Osteoblast (primary cell): ENCODE data around the gene OR6K6. TPM values are rescaled to one million over a fixed set of nuclear protein-coding genes. Genes with fewer than 3 reads are reported as not detected.

Experiments used
- DNase-seq: peaks from one replicate; pipeline ENCODE4 v3.0.0; 2011; ENCODE audit warnings: low spot score, mixed read lengths; ENCODE audit not compliant: insufficient read length; ENCODE audit errors: missing footprints
- H2AFZ ChIP-seq: 2 replicates; pipeline ENCODE4 v1.6.0; 2011; ENCODE audit warnings: mild to moderate bottlenecking, low read length
- H3K27ac ChIP-seq: 2 replicates; pipeline ENCODE4 v1.5.1; 2011; ENCODE audit warnings: mild to moderate bottlenecking, low read depth, low read length, moderate library complexity
- H3K27me3 ChIP-seq: 2 replicates; pipeline ENCODE4 v1.6.0; 2012; ENCODE audit warnings: mild to moderate bottlenecking, control low read depth, inconsistent platforms, low read length, moderate library complexity; ENCODE audit not compliant: insufficient read depth
- H3K36me3 ChIP-seq: 2 replicates; pipeline ENCODE4 v1.5.1; 2011; ENCODE audit warnings: mild to moderate bottlenecking, low read length, control low read depth, moderate library complexity; ENCODE audit not compliant: insufficient read depth
- H3K4me1 ChIP-seq: 2 replicates; pipeline ENCODE4 v1.5.1; 2011; ENCODE audit warnings: mild to moderate bottlenecking, low read length, control low read depth, moderate library complexity; ENCODE audit not compliant: insufficient read depth
- H3K4me2 ChIP-seq: 2 replicates; pipeline ENCODE4 v1.6.0; 2011; ENCODE audit warnings: mild to moderate bottlenecking, low read length; ENCODE audit not compliant: insufficient read depth
- H3K4me3 ChIP-seq: fragments of 200-600 bp; sonication (generic); 3 replicates; pipeline ENCODE4 v1.5.1; 2012; ENCODE audit warnings: mild to moderate bottlenecking, low read length, inconsistent platforms; ENCODE audit not compliant: insufficient read depth
- H3K79me2 ChIP-seq: 2 replicates; pipeline ENCODE4 v1.6.0; 2012; ENCODE audit warnings: mild to moderate bottlenecking, low read length, control low read depth, inconsistent platforms; ENCODE audit not compliant: insufficient read depth
- H3K9me3 ChIP-seq: 2 replicates; pipeline ENCODE4 v1.5.1; 2011; ENCODE audit warnings: low read depth, low read length, control low read depth
- H4K20me1 ChIP-seq: 2 replicates; pipeline ENCODE4 v1.6.0; 2012; ENCODE audit warnings: mild to moderate bottlenecking, low read length, control low read depth; ENCODE audit not compliant: insufficient read depth
- CTCF ChIP-seq: IDR thresholded peaks from 2 replicates; pipeline ENCODE4 v1.5.1; 2011; ENCODE audit warnings: mild to moderate bottlenecking, low read depth, low read length, moderate library complexity; ENCODE audit errors: extremely low read depth
- total RNA-seq: library from RNA; depleted of rRNA; stranded (reverse); fragments of >200 nt; gene quantifications from 2 replicates; pipeline ENCODE4 v1.2.3, GENCODE V29; 2012

Gene OR6K6
- total RNA-seq, 1 donor, result not detected

- no peaks in the 10 kb centered on the region for H4K20me1 ChIP-seq
Measured at GRCh38 chr1:158798531-158798930, 44.0 kb downstream of the OR6K6 start.

GRCh38 chr1:158799689-158800088 lies 45.2 kb downstream of the OR6K6 start:
- no peak for TF ChIP-seq CTCF
- H3K4me1 ChIP-seq, result no peaks in the 10 kb centered on the region
- no peaks in the 10 kb centered on the region for H3K36me3 ChIP-seq
- no peak overlapping the region for H3K4me3 ChIP-seq
- H3K27ac ChIP-seq, result no peak overlapping the region
- no peaks in the 10 kb centered on the region for H3K27me3 ChIP-seq
- H3K79me2 ChIP-seq, result no peaks in the 10 kb centered on the region
- H3K4me2 ChIP-seq, result no peak overlapping the region
- H4K20me1 ChIP-seq, result no peaks in the 10 kb centered on the region
- no peak for DNase-seq
- H2AFZ ChIP-seq, result no peak overlapping the region
- no peaks in the 10 kb centered on the region for H3K9me3 ChIP-seq

More at GRCh38 chr1:158798531-158798930, 44.0 kb downstream of the OR6K6 start:
- DNase-seq, result no peak
- H3K4me2 ChIP-seq, result no peak overlapping the region
- H3K4me3 ChIP-seq, result no peak overlapping the region
- H2AFZ ChIP-seq, result no peak overlapping the region
- no peak for TF ChIP-seq CTCF
- no peak overlapping the region for H3K27ac ChIP-seq
- H3K36me3 ChIP-seq, result no peaks in the 10 kb centered on the region
- no peaks in the 10 kb centered on the region for H3K79me2 ChIP-seq
- no peaks in the 10 kb centered on the region for H3K27me3 ChIP-seq
- no peaks in the 10 kb centered on the region for H3K9me3 ChIP-seq
- no peaks in the 10 kb centered on the region for H3K4me1 ChIP-seq

- TF ChIP-seq CTCF, result no peak
Measured at GRCh38 chr1:158800526-158800925, 46.0 kb downstream of the OR6K6 start.

GRCh38 chr1:158801396-158801795 lies 46.9 kb downstream of the OR6K6 start:
- H2AFZ ChIP-seq, result no peak overlapping the region
- no peaks in the 10 kb centered on the region for H3K4me1 ChIP-seq
- no peaks in the 10 kb centered on the region for H3K79me2 ChIP-seq
- H3K36me3 ChIP-seq, result no peaks in the 10 kb centered on the region
- no peak overlapping the region for H3K27ac ChIP-seq
- no peaks in the 10 kb centered on the region for H4K20me1 ChIP-seq
- no peak overlapping the region for H3K4me3 ChIP-seq
- TF ChIP-seq CTCF, result no peak
- H3K4me2 ChIP-seq, result no peak overlapping the region
- no peak for DNase-seq
- H3K27me3 ChIP-seq, result no peaks in the 10 kb centered on the region
- H3K9me3 ChIP-seq, result no peaks in the 10 kb centered on the region

More at GRCh38 chr1:158800526-158800925, 46.0 kb downstream of the OR6K6 start:
- Histone ChIP-seq H3K27me3 (no peaks in the 10 kb centered on the region), H2AFZ (no peak overlapping the region), H3K36me3 (no peaks in the 10 kb centered on the region), H3K79me2 (no peaks in the 10 kb centered on the region), H3K4me2 (no peak overlapping the region), H3K27ac (no peak overlapping the region), H3K4me1 (no peaks in the 10 kb centered on the region), H3K4me3 (no peak overlapping the region), H4K20me1 (no peaks in the 10 kb centered on the region), H3K9me3 (no peaks in the 10 kb centered on the region)
- no peak for DNase-seq
